ENCODE data around the gene TTC8.
"Not testable (repeated sequence)": the region's sequence is repeated elsewhere in the genome, so short reads cannot be mapped to it uniquely, and the experiment has no call there.

TTC8 gene

DNA sequence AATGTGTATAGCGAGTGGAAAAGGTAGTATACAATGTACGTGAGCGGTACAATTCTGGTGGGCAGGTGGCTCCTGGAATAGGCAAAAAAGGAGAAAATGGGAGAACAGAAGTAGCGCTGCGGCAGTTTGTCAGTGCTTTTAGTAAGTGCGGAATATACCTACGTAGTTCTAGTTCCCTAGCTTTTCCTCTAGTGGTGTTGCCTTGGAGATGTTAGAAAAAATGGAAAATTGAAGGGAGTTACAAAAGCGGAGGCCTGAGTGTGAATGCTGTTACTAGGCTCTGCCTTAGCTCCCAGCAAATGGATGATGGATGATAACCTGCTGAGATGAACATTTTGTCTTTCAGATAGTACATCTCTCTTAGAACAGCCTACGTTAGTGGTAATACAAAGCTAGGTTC lies 1.1 kb downstream of the TTC8 start:
- DNase-seq = no peak

DNA sequence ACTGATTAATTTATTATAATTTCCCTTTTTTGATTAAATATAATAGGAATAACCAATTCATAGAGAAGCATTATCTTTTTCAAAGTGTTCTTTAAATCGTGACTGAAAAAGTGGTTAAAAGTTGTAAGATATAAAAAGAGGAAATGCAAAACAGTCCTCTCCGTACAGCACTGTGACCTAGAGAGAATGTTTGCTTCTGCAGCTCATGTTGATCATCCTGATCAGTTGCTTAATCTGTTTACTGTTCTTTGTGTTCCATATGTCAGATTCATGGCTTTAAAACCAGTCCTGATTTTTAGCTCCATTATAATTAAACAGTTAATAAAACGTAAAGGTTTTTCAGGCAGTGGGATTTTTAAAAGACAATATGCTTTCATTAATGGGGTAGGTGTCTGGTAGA lies 4.7 kb downstream of the TTC8 start:
- DNase-seq = no peak

DNA sequence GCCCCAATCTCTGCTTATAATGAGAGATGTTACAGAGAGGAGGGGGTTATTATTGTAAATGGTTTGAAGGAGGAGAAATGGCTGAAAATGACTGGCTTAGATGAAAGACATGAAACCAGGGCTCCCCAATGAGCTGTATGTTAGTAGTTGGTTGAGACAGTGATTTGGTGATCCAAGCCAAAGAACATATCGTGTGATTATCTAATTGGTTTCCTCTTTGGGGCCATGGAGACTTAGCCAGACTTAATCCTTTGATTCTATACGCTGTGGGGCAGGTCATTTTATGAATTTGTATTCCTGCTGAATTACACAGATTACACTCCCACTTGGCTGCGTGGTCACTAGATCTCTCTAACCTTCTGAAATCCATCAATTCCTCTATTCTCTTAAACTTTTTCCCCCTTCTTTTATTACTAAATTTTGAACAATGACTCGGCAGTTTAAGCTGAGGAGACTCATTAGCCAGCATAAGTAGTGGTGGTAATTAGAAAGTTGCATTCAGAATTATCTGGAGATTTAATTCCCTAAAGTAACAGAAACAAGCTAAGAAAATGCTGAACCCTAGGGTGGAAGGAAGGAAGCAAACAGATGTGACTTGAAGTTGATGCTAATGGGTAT lies 5.3 kb downstream of the TTC8 start:
- DNase-seq = no peak

DNA sequence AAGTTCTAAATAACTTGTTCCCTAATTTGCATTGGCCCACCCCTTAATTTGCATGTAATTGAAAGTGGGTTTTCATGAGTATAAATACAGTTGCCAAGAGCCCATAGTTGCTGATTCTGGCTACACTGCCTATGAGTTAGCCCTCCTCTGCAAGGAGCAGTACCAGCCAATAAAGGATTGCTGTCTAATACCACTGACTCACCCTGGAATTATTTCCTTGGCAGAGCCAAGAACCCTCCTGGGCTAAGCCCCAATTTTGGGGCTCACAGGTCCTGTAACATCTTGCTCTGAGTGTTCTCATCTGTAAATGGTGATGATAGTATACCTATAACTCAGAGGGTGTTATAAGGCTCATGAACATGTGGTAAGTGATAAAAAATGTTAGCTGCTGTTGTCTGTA lies 6.8 kb downstream of the TTC8 start:
- DNase-seq = no peak

DNA sequence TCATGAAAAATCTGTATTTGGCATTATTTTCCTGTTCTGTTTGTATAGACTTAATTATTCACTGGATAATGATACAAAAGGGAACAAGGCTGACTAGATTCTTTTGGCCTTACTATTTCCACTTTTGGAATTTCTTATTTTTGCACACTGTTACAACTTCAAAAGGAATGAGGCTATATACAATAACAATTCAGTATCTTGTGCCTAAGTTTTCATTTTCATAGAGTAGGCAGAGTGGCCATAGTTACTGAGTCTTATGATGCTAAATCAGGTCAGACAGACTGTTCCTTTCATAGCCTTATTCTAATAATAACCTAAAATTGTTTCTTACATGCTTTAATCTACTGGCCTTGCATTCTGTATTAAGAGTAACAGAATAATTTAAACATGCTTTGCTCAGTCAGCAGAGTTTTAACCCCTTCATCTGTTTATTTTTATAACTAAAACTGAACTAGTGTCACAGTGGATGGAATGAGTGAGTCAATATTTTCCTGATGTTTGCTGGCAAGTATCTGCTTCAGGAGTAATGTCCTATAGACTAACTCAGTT lies 10.5 kb downstream of the TTC8 start:
- DNase-seq = no peak

DNA sequence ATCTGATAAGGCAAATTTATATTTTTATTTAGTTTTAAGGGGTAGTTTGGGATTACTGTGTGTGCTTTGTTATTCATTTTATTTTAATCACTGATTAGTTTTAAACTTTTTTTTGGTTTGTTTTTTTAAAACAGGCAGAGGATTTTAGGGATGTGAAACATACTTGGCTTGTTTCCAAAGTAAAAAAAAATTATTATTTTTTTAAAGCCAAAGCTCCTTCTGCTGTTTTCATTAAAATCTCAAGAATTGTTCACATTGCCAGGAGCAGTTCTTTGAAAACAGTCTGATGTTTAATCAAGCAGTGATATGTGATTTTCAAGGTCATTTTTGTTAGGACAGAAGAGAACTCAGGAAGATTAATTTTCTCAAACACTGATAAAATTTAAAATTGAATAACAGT lies 11.2 kb downstream of the TTC8 start:
- DNase-seq = no peak

DNA sequence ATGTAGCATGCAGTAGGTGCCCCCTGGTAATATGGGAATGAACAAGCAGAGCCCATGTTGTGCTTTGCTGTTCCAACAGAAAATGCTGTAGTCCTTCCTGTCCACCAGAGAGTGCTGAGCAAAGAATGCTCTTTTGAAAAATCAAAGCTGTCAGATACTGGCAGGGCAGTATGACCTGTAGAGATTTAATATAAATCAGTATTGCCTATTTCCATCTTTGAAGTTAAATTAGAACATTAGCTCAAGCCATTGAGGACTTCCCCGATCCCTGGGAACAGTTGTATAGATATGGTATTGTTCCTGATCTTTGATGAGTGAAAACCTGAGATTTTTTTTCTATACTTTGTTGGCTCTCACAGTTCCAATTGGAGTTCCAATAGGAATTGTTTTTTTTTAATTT lies 13.0 kb downstream of the TTC8 start:
- no peak for DNase-seq

DNA sequence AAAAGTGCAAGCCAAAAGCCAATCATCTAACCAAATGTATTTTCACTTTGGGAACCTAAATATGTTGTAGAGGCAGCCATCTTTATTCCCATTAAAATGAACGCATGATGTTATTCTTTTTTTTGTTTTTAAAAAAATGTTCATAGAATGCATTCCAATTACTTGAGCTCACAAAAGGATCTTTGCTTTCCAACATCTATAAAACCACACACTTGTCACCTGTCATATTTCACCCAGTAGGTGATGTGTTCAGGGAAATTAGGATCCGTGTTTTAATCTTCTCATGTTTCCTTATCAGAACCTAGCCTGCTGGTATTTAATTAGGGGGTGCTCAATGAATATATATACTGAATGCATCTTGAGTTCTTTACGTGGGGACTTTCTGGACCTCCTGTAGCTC lies 13.6 kb downstream of the TTC8 start:
- DNase-seq = no peak

DNA sequence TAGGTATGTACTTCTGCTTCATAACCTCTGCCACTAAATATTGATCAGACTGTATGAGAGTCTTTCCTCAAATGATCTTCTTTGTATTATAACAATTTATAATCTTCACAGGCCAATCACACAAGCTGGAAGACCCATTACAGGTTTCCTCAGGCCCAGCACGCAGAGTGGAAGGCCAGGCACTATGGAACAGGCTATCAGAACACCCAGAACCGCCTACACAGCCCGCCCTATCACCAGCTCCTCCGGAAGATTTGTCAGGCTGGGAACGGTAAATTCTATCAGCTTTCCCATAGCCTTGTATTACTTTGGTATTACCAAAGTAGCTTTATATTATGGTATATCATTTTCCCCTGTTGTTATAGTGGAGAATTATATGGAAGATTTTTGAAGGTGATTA lies 16.5 kb downstream of the TTC8 start:
- no peak for DNase-seq

DNA sequence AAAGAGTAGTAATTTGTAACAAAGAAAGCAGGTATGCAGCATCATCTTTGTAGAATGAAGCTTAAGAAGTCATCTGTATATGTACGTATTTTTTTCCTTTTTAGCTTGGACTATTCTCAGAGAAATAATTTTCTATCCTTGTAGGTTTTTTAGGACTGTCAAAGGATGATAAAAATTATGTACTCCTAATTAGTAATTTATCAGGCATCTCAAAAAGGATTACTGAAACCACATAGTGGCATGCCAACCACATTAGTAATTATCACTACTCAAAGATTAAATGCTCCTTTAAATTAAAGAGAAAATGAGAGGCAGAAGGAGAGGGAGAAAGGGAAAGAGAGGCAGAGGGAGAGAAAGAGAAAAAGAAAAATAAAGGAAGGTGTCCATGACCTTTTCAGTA lies 17.3 kb downstream of the TTC8 start:
- no peak for DNase-seq

DNA sequence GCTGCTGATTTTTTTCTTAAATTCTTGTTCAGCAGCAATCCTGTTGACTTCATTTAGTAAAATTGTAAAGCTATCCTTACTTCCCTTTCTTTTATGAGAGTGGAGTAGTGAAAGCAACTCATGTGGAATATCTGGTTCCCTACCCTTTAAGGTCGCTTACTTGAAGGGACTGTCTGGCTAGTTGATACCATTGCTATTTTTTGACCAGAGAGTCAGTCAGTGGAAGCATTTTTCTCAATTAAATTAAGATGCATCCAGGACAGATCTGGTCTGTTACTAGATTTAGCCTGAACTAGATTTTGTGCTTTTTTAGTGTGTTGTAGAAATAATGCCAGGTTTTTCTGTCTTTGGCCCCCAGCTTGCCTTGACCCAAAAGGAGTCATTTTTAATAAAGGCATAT lies 18.0 kb downstream of the TTC8 start:
- DNase-seq = no peak

DNA sequence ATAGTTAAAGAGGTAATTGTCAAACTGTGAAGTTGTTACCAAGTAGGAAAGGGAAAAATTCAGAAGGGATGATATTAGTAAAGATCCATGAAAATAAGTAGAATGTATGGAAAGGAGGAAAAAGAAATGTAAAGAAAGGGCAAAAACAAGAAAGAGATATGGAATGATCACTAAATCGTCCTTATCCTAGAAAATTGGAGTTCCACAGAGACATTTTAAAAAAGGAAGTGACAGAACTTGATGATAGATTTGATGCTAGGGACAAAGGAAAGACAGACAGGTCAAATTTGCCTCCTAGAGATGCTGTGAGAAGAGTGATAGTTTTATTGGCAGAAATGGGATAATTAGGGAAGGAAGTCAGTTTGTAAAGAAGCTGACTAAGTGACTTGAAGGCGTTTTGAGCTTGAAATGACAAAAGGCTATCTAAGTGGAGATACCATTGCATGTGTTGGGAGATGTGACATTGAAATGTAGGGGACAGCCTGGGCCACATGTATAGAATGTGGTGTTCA lies 20.6 kb downstream of the TTC8 start:
- no peak for DNase-seq

DNA sequence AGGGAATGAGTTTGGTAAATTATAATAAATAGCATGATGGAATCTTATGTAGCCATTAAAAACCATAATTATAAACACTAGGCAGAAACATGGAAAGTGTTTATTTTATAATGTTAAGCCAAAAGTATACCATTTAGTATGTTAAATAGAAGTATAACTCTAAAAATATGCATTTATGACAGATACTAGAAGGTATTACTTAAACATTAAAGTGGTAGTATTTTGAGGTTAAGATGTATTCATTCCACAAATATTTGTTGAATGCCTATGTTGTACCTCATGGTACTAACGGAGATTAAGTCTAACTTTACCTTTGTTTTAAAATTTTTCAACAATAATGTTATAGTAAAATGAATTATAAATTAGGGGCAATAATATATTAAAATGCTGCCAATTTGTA lies 24.1 kb downstream of the TTC8 start:
- no peak for DNase-seq

DNA sequence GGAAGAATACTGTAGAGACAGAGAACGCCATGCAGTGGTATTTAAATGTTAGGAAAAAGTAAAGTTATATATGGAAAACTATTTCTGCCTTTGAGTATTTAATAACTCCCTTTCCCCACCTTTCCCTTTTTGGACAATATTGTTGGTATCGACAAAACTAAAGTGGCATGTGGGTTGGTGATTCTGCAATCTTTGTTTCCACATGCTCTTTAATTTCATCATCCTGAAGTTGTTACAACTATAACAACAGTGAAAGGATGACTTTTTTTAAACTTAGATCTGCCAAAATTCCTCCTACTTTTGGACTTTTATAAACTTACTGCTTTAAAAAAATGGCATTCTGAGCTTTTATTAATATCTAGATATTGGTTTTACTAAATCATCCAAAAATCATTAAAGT lies 25.3 kb downstream of the TTC8 start:
- DNase-seq = no peak

DNA sequence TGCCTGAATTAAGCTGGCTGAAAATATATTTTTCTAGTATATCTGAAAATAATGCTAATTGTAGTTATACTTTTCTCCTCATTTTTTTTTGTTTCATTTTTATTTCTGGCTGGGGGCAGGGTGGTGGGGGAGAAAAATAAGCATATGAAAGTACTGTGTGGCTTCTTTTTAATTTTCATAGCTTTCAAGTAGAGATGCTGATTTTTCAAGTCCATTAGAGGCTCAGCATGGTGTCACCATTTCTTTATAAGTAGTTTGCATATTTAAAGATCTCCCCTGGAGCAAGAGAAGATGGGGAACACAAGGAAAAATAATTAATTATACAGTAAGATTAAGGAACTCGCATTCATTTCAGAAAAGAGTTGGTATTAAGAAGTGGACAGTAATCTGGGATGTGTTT lies 27.1 kb downstream of the TTC8 start:
- no peak for DNase-seq

DNA sequence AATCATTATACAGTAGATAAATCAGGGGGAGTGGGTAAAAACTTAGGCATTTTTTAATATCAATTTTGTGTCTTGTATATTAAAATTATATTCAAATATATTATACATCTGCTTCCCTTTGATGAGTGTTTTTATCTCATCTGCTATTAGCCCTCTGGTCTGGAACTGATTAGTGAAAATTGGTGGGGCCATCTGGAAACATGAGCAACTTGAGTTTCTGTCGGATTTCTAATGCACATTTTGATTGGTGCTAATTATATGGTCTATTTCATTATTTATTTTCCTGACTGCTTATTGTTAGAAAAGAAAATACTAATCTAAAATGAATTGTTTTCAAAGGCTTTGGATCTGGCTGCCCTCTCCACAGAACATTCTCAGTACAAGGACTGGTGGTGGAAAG lies 28.2 kb downstream of the TTC8 start:
- no peak for DNase-seq

DNA sequence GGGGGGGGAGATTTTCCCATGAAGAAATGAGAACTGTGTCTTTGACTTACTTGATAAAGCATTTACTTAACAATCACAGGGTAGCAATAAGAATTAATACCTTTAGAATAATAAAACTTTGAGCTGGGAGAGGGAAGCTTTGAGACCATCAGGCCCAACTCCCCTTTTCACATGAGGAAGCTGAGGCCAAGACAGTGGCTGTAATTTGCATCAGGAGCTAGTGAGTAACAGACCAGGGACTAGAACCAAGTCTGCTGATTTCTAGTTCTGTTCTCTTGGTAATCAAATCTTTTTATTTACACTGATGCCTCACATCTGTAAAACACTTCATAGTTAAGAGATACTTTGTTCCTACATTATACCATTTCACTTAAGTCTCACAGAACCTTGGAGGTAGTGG lies 28.7 kb downstream of the TTC8 start:
- DNase-seq = no peak

DNA sequence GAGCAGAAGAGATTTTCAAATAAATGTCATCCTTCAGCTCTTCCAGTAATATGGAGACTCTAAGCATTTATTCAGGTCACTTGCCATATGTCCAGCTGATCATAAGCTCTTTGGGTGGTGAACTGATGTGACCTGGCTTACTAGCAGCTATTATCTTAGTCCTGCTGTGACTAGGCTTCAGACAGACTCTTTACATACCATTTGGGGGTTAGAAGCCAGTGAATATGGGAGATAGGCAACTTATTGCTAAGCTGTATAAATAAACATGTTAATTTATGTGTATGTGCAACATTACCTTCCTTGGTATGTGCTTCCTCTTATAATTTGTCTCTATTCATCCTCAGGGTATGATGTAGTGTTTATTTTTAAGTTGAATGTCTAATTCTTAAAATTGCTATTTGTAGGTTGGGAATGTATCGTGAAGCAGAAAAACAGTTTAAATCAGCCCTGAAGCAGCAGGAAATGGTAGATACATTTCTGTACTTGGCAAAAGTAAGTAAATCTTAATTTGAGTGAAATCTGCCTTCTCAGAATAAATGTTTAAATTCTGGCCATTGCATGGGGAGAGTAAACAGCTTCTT lies 32.4 kb downstream of the TTC8 start:
- no peak for DNase-seq

DNA sequence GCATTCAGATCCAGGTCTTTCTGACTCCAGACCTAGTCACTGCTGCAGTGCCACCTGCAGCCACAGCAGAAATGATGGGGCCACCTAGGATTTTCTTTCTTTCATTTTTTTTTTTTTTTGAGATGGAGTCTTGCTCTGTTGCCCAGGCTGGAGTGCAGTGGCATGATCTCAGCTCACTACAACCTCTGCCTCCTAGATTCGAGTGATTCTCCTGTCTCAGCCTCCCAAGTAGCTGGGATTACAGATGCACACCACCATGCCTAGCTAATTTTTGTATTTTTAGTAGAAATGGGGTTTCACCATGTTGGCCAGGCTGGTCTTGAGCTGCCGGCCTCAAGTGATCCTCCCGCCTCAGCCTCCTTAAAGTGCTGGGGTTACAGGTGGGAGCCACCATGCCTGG lies 33.4 kb downstream of the TTC8 start:
- DNase-seq = not testable (repeated sequence)

DNA sequence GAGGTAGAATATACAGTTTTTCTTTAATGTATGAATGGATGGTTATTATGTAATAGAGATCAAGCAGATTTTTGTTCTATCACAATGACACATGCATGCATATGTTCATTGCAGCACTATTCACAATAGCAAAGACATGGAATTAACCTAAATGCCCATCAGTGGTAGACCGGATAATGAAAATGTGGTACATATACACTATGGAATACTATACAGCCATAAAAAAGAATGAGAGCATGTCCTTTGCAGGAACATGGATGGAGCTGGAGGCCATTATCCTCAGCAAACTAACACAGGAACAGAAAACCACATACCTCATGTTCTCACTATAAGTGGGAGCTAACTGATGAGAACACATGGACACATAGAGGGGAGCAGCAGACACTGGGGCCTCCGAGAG lies 34.7 kb downstream of the TTC8 start:
- DNase-seq = not testable (repeated sequence)

DNA sequence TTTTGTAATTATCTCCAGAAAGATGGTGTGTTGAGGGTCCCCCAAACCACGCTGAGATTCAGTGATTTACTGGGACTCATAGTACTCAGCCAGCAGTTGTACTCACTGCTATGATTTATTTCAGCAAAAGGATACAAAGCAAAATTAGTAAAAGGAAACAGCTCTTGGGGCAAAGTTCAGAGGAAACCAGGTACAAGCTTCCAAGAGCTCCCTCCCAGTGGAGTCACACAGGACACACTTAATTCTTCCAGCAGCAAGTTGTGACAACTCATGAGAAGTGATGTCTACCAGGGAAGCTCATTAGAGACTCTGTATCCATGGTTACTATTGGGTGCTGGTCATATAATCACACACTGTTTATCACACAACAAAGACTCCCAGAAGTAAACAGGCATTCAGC lies 38.7 kb downstream of the TTC8 start:
- no peak for DNase-seq

DNA sequence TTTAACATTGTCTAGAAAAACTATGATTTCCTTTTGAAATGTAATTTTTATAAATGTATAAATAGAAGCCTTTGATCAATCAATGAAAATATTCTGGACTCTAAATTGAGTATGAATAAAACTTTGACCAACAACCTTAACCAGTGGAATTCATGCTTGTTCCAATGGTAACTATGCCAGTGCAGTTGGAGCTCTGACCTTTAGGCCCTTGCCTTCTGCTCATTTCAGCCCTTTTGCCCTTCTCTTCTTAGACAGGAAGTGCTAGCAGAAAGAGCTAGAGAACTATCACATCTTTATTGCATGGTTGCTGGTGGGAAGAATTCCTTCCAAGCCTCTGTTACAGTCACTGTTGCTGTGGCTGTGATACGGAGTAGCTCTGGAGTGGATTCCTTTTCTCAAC lies 39.7 kb downstream of the TTC8 start:
- DNase-seq = no peak

DNA sequence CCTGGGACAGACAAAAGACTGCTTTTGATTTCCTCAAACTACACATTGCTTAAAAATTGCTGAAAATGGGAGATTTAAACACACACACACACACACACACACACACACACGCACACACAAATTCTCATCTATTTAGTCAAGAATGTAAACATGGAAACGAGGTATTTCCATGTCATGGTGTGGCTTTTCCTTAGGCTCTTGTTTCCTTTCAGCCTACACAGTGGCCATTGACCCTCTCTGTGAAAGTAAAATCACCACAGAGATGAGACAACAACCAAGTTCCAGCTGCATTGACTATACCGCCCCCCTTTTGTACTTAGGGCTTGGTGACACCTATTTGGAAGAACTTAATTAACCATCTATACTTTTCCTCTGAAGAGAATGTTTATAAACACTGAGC lies 41.9 kb downstream of the TTC8 start:
- no peak for DNase-seq

DNA sequence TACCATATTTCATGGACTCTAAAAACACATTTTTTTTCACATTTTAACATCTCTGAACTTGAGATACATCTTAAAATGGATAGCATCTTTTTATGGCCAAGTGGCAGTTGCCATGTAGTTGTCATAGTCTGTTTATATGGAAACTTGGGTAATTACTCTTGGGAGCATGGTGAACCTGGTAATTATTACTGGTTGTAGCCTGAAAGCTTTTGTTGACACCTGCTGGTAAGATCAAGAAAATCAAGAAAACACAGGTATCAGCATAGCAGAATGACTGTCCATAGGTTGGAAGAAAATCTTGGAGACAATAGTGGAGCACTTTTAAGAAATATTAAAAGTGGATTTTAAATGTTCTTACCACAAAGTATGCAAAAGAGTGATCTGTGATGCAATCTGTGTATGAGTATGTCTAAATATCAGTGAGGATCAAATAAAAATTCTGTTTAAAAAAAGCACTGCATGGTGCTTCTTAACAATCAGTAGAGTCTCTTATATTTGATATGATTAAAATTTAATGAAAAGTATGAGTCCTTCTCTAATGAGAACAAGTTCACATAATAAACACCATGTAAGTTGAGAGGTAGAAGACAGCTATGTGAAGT lies 44.2 kb downstream of the TTC8 start:
- DNase-seq = no peak

DNA sequence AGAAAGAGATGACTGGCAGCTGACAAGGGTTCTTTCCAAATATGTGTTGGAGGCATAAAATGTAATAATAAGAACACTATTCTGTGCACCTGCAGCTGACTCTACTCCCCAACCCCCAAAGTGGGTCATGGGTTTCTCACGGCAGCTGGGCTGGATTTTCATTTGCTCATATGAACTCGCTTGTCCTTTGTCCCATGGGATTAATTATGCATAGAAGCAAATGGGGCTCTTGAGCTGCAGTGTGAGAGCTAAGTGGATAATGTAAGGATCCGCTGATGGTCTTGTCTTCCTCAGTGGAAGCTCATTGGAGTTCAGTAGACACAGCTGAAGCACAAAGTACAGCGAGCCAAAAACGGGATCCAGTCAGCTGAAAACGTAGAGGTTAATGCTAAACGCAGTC lies 46.3 kb downstream of the TTC8 start:
- no peak for DNase-seq
